PC-3 (cell line): Measurements from ENCODE around the gene HEXA. TPM values are rescaled to one million over a fixed set of nuclear protein-coding genes. Genes with fewer than 3 reads are reported as not detected.
"Not testable (repeated sequence)": the region's sequence is repeated elsewhere in the genome, so short reads cannot be mapped to it uniquely, and the experiment has no call there.

Experiments used
- ATAC-seq: fragments of 200-7000 bp; cut with Tn5 transposase; 2 replicates; pipeline ENCODE4 v1.9.1; 2020; ENCODE audit warnings: mild to moderate bottlenecking, moderate library complexity
- BruUV-seq: library from RNA; stranded (reverse); fragments of 400-500 nt; replicated peaks from 2 replicates; lab custom pipeline; 2021; lab: Mats Ljungman, UMichigan
- CTCF ChIA-PET: fragments of 300-600 bp; sonication (Branson Sonifier 250); formaldehyde crosslinking; loops from one replicate; lab custom pipeline; 2022; ENCODE audit warnings: antibody characterized with exemption; lab: Charles Lee
- POLR2A ChIA-PET: fragments of 300-600 bp; sonication (Branson Sonifier 250); formaldehyde crosslinking; loops from one replicate; lab custom pipeline; 2022; ENCODE audit warnings: antibody characterized with exemption; ENCODE audit not compliant: unreplicated experiment; lab: Charles Lee
- DNase-seq: peaks from one replicate; pipeline ENCODE4 v3.0.0-alpha.2; 2015
- H2AFZ ChIP-seq: fragments of 300-600 bp; sonication (generic); 2 replicates; pipeline ENCODE4 v1.6.0; 2016; ENCODE audit warnings: antibody characterized with exemption, low read length
- H3F3A ChIP-seq: fragments of 300-600 bp; sonication (generic); one replicate; pipeline ENCODE4 v1.6.0; 2017; ENCODE audit warnings: antibody characterized with exemption, low read length, control low read depth, mild to moderate bottlenecking; ENCODE audit not compliant: unreplicated experiment
- H3K27ac ChIP-seq: fragments of 300-600 bp; sonication (generic); 2 replicates; pipeline ENCODE4 v1.5.1; 2016; ENCODE audit warnings: mild to moderate bottlenecking, low read length
- H3K27me3 ChIP-seq: fragments of 300-600 bp; sonication (generic); 2 replicates; pipeline ENCODE4 v1.6.1; 2016; ENCODE audit warnings: low read length, mixed read lengths
- H3K36me3 ChIP-seq: fragments of 300-600 bp; sonication (generic); 2 replicates; pipeline ENCODE4 v1.6.1; 2016; ENCODE audit warnings: low read depth, mixed run types, low read length, mixed read lengths
- H3K4me1 ChIP-seq: fragments of 300-600 bp; sonication (generic); 2 replicates; pipeline ENCODE4 v1.5.1; 2016; ENCODE audit warnings: low read length; ENCODE audit not compliant: insufficient read depth
- H3K4me2 ChIP-seq: fragments of 300-600 bp; sonication (generic); 2 replicates; pipeline ENCODE4 v1.6.0; 2016; ENCODE audit warnings: low read length
- H3K4me3 ChIP-seq: fragments of 300-600 bp; sonication (generic); 2 replicates; pipeline ENCODE4 v1.5.1; 2016; ENCODE audit warnings: mild to moderate bottlenecking, low read length, mixed read lengths
- H3K79me2 ChIP-seq: fragments of 300-600 bp; sonication (generic); 2 replicates; pipeline ENCODE4 v1.6.1; 2017; ENCODE audit warnings: low read length, mixed read lengths
- H3K9ac ChIP-seq: fragments of 300-600 bp; sonication (generic); 2 replicates; pipeline ENCODE4 v1.6.0; 2016; ENCODE audit warnings: mild to moderate bottlenecking, low read length
- H3K9me2 ChIP-seq: fragments of 300-600 bp; sonication (generic); replicated peaks from 2 replicates; pipeline ENCODE4 v1.6.1; 2016; ENCODE audit warnings: mixed run types, low read length, mixed read lengths
- H3K9me3 ChIP-seq: fragments of 300-600 bp; sonication (generic); 2 replicates; pipeline ENCODE4 v1.6.1; 2016; ENCODE audit warnings: low read length, mixed read lengths
- H4K20me1 ChIP-seq: fragments of 300-600 bp; sonication (generic); 2 replicates; pipeline ENCODE4 v1.6.1; 2016; ENCODE audit warnings: low read length, mixed read lengths
- EZH2 ChIP-seq: fragments of 300-600 bp; sonication (generic); IDR thresholded peaks from one replicate; pipeline ENCODE4 v1.6.1; 2017; ENCODE audit warnings: antibody characterized with exemption, mild to moderate bottlenecking, low read length; ENCODE audit not compliant: unreplicated experiment
- EZH2phosphoT487 ChIP-seq: fragments of 300-600 bp; sonication (generic); IDR thresholded peaks from 2 replicates; pipeline ENCODE4 v1.6.1; 2018; ENCODE audit warnings: mild to moderate bottlenecking, antibody characterized with exemption, low read length, borderline replicate concordance
- intact Hi-C: fragments of 100-400 bp; cut with micrococcal nuclease; formaldehyde crosslinking; loops from 2 replicates; pipeline ENCODE4 v1.9.0; 2023
- total RNA-seq: library from RNA; depleted of rRNA; stranded (reverse); fragments of >200 nt; gene quantifications from 2 replicates; pipeline ENCODE4 v1.2.3, GENCODE V29; 2014
- TF ChIP-seq, protein P1 (sequence below): fragments of 300-600 bp; sonication (generic); conservative IDR thresholded peaks from 2 replicates; pipeline ENCODE4 v1.5.1; 2017; ENCODE audit warnings: antibody characterized with exemption, low read depth, mild to moderate bottlenecking, low read length

The HEXA gene
- total RNA-seq, 1 experiment from 2014 or later, result not detected

DNA sequence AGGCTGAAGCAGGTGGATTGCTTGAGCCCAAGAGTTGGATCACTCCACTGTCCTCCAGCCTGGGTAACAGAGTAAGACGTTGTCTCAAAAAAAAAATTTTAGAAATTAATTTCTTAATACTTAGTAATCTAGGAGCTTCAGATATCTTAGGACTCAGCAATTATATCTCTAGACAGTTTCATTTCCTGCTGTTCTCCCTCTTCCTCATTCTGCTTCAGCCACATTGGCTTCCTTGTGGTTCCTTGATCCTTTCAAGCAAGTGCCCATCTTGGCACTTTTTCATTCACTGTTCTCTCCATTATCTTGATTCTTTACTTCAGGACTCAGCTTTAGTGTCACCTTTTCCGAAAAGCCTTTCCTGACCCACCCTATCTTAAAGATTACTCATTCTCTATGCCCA lies 44.8 kb upstream of the HEXA start:
- no peak overlapping the region for H3K4me2 ChIP-seq
- H3K4me1 ChIP-seq, result no peaks in the 10 kb centered on the region
- no peaks in the 10 kb centered on the region for H3K36me3 ChIP-seq
- ChIA-PET CTCF (no interaction called here), POLR2A (no interaction called here)
- no peaks in the 10 kb centered on the region for H3K27me3 ChIP-seq
- no peaks in the 10 kb centered on the region for H4K20me1 ChIP-seq
- no TSS peak for BruUV-seq
- no peak overlapping the region for H3K4me3 ChIP-seq
- no peak overlapping the region for H3K9ac ChIP-seq
- TF ChIP-seq, protein P1, sequence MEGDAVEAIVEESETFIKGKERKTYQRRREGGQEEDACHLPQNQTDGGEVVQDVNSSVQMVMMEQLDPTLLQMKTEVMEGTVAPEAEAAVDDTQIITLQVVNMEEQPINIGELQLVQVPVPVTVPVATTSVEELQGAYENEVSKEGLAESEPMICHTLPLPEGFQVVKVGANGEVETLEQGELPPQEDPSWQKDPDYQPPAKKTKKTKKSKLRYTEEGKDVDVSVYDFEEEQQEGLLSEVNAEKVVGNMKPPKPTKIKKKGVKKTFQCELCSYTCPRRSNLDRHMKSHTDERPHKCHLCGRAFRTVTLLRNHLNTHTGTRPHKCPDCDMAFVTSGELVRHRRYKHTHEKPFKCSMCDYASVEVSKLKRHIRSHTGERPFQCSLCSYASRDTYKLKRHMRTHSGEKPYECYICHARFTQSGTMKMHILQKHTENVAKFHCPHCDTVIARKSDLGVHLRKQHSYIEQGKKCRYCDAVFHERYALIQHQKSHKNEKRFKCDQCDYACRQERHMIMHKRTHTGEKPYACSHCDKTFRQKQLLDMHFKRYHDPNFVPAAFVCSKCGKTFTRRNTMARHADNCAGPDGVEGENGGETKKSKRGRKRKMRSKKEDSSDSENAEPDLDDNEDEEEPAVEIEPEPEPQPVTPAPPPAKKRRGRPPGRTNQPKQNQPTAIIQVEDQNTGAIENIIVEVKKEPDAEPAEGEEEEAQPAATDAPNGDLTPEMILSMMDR, result no peak
- TF ChIP-seq EZH2, result no peak
- TF ChIP-seq EZH2phosphoT487, result no peak
- H2AFZ ChIP-seq, result no peak overlapping the region
- H3K9me3 ChIP-seq, result no peaks in the 10 kb centered on the region
- intact Hi-C loops, result no loop called here
- ATAC-seq, result no peak
- no peaks in the 10 kb centered on the region for H3K9me2 ChIP-seq
- H3K27ac ChIP-seq, result no peak overlapping the region
- no peaks in the 10 kb centered on the region for H3F3A ChIP-seq
- no peaks in the 10 kb centered on the region for H3K79me2 ChIP-seq
- DNase-seq, result no peak

DNA sequence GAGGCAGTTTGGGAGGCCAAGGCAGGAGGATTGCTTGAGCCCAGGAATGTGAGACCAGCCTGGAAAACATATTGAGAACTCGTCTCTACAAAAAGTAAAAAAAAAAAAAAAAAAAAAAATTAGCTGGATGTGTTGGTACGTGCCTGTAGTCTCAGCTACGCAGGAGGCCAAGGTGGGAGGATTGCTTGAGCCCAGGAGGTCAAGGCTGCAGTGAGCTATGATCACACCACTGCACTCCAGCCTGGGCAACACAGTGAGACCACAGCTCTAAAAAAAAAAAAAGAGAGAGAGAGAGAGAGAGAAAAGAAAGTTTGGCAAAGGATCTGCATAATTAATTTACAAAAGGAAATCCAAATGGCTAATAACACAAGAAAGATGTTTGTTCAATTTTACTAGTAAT lies 44.0 kb upstream of the HEXA start:
- H3K79me2 ChIP-seq, H3K4me2 ChIP-seq, H3K27me3 ChIP-seq, H3K4me3 ChIP-seq, ATAC-seq, H3F3A ChIP-seq, H2AFZ ChIP-seq, intact Hi-C loops, H3K4me1 ChIP-seq, H3K9ac ChIP-seq, H4K20me1 ChIP-seq, H3K9me3 ChIP-seq, CTCF ChIA-PET, H3K9me2 ChIP-seq, BruUV-seq, H3K27ac ChIP-seq, DNase-seq, H3K36me3 ChIP-seq: not testable (repeated sequence)
- POLR2A ChIA-PET, result interaction anchor here (0.6 kb wide), 1 partner anchor 13 kb away, joined by 11 read pairs; no protein-coding TSS in a partner anchor

DNA sequence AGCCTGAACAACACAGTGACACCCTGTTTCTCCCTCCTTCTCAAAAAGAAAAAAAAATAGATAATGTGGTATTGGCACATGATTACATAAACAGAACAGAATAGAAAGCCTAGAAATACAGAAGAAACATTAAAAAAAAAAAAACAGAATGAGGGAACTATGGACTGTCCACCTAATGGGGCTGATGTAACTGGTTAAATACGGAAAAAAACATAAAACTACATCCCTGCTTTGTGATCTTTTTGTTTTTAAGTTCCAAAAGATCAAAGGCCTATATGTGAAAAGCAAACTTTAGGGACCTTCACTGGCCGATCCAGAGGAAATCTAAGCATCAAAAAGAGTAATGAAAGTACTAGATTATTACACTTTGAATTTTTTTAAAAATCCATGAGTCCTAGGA lies 39.5 kb upstream of the HEXA start:
- H3K27me3 ChIP-seq, result peaks cover 14% of the 10 kb centered on the region
- H3K27ac ChIP-seq, result no peak overlapping the region
- no peak for TF ChIP-seq EZH2phosphoT487
- TF ChIP-seq, protein P1, result no peak
- no peak for TF ChIP-seq EZH2
- no peak overlapping the region for H2AFZ ChIP-seq
- no peaks in the 10 kb centered on the region for H3K4me1 ChIP-seq
- POLR2A ChIA-PET, result no interaction called here
- no peak overlapping the region for H3K4me3 ChIP-seq
- CTCF ChIA-PET, result no interaction called here
- DNase-seq, result no peak
- no peaks in the 10 kb centered on the region for H3K79me2 ChIP-seq
- no peaks in the 10 kb centered on the region for H3F3A ChIP-seq
- intact Hi-C loops, result no loop called here
- H3K9ac ChIP-seq, result no peak overlapping the region
- no peaks in the 10 kb centered on the region for H3K36me3 ChIP-seq
- no peaks in the 10 kb centered on the region for H3K9me2 ChIP-seq
- no peak for ATAC-seq
- H4K20me1 ChIP-seq, result no peaks in the 10 kb centered on the region
- no TSS peak for BruUV-seq
- no peak overlapping the region for H3K4me2 ChIP-seq
- H3K9me3 ChIP-seq, result no peaks in the 10 kb centered on the region

DNA sequence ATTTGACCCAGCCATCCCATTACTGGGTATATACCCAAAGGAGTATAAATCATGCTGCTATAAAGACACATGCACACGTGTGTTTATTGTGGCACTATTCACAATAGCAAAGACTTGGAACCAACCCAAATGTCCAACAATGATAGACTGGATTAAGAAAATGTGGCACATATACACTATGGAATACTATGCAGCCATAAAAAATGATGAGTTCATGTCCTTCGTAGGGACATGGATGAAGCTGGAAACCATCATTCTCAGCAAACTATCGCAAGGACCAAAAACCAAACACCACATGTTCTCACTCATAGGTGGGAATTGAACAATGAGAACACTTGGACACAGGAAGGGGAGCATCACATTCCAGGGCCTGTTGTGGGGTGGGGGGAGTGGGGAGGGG lies 37.5 kb upstream of the HEXA start:
- H3K9me2 ChIP-seq, POLR2A ChIA-PET, H3K9ac ChIP-seq, H4K20me1 ChIP-seq, BruUV-seq, H3K9me3 ChIP-seq, H3K4me1 ChIP-seq, H2AFZ ChIP-seq, H3K27ac ChIP-seq, intact Hi-C loops, H3K4me3 ChIP-seq, H3F3A ChIP-seq, H3K36me3 ChIP-seq, DNase-seq, H3K79me2 ChIP-seq, ATAC-seq, CTCF ChIA-PET, H3K4me2 ChIP-seq: not testable (repeated sequence)
- H3K27me3 ChIP-seq, result peaks cover 26% of the 10 kb centered on the region
